Amygdala (tissue), 56 donors: ENCODE results near the gene DMWD.

ENCODE experiments used
- DNase-seq, 56 donors: peaks; one replicate each; lab custom pipeline; 2025; lab: John Stamatoyannopoulos, UW

DMWD gene, protein sequence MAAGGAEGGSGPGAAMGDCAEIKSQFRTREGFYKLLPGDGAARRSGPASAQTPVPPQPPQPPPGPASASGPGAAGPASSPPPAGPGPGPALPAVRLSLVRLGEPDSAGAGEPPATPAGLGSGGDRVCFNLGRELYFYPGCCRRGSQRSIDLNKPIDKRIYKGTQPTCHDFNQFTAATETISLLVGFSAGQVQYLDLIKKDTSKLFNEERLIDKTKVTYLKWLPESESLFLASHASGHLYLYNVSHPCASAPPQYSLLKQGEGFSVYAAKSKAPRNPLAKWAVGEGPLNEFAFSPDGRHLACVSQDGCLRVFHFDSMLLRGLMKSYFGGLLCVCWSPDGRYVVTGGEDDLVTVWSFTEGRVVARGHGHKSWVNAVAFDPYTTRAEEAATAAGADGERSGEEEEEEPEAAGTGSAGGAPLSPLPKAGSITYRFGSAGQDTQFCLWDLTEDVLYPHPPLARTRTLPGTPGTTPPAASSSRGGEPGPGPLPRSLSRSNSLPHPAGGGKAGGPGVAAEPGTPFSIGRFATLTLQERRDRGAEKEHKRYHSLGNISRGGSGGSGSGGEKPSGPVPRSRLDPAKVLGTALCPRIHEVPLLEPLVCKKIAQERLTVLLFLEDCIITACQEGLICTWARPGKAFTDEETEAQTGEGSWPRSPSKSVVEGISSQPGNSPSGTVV

DNA sequence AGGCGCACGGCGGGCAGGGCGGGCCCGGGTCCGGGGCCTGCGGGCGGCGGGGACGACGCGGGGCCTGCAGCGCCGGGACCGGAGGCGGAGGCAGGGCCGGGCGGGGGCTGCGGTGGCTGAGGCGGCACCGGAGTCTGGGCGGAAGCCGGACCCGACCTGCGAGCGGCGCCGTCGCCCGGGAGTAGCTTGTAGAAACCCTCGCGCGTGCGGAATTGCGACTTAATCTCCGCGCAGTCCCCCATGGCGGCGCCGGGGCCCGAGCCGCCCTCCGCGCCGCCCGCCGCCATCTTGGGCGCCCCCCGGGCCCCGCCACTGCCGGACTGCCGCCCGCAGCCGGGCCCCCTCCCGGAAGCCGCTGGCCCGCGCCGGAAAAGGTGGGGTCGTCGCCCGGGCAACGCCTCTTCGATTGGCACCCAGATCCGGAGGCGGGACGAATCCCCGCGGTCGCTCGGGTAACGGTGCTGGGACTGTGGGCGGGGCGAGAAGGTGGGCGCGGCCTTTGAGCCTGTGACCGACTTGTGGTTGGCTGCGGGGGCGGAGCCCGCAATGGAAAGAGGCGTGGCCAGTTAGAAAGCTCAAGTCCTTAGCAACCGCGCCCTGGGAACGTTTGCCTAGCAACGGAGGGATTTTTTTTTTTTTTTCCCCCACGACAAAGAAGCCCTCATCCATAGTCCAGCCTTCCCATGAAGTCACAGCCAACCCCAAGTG is at the start of gene DMWD:
TSS of gene DMWD (minus strand) at position 376 of the 708 bp plus-strand sequence. CDS start at position 287, 89 bp downstream.
- peak; percentile 47 to 99 (median 98) for DNase-seq

DNA sequence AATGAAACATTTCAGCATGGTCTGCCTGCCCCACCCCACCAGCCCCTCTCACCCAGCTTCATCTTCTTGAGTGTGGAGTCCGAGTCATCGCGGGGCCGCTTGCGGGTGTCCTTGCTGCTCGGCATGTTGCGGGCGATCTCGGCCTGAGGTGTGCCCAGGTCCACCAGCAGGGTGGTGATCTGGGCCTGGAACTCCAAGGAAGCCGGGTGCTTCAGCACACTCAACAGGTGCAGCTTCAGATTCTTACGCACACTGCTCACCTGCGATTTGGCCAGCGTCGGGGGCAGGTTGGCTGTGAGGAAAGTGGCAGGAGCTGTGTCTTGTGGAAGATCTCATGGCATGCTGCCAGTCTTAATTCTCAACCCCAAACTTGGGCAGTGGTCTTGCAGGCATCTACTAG is 49.6 kb upstream of the DMWD start:
- no peak for DNase-seq

DNA sequence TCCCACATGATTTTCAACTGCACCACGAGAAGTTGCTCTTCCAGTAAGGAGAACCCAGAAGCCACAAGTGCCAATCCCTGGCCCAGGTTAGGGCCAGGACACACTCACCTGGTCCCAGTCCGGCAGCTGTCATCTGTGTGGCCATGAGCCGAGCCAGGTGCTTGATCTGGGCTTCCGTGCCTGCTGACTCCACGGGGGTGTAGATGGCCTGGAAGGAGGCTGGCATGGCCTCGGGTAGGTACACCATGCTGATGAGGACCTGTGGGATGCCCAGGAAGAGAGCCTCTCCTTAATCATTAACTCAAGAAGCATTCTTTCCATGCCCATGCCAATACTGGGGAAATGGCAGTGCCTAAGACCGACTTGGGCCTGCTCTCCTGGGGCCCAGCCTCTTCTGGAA is 42.3 kb upstream of the DMWD start:
- DNase-seq, result no peak

DNA sequence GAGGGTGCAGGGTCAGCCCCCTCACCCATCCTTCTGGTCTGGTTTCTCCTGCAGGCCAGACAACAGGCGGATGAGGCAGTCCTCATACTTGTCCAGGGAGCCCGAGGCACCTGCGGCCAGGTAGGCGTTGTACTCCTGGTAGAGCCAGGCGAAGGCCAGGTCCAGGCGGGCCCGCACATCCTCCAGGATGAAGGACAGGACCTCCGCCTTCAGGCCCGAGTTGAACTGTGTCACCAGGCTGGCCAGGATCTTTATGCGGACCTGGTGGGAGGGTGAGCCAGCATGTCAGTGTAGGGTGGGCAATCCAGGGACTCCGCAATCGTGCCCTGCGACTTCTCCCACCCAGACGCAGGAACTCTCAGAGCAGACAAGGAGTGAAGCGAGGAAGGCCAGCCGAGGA is 36.3 kb upstream of the DMWD start:
- DNase-seq, result no peak

DNA sequence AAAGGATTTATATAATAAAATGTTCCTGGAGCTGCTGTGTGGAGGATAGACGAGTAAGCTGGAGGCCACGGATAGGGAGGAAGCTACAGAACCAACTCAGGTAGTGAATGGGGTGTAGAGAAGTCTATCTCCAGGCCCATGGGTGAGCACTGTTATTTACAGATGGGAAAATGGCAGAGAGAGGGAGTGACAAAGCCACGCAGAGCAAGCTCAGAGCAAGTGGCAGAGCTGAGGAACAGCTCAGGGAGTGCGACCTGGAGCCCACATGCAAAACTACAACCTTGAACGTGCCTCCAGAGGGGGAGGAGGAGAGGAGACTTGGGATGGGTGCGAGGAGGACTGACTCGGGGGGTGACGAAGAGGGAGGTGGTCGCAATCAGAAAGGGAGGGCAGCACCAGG is 35.9 kb upstream of the DMWD start:
- no peak for DNase-seq

DNA sequence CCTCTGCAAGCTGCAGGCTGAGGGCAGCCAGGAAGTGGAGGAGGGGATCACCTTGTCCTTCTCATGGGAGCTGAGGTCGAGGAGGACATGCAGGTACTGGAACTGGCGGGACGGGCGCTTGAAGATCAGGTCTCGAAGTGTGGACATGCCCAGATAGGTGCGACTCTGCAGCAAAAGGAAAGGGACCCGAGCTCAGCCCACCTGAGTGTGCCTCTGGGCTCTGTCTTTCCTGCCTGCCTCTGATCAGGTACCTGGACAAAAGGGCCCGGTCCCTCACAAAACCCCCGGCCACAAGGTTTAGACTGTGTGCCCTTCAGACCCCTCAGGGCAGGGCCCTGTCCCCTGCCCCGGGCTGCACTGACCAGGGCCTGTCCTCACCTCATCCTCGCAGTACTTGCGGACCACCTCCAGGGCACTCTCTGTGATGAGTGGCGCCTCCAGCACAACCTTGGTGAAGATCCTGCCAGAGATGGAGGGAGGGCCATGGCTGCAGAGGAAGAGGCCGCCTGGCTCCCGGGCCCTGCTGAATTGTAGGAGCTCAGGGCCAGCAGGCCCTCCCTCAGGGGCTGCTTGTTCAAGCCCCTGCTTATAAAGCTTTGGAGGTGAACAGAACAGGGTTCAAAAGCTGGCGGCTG is 34.9 kb upstream of the DMWD start:
- DNase-seq, result no peak

DNA sequence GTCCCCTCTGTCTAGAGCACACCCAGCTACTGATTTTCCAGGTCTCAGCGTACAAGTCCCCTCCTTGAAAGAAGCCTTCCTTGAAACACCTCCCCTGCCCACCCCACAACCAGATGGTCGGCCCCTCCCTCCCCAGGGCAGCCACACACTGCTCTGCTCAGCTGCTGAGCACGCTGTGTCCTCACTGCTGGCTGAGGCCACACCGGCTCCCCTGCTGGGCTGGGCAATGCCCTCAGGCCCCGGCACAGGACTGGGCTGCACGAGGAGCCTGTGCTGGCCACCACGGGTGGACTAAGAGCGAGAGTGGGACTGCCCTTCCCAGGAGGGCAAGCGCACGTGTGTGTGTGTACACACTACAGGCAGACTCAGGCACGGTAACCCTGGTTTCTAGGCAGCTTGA is 34.3 kb upstream of the DMWD start:
- DNase-seq, result no peak

DNA sequence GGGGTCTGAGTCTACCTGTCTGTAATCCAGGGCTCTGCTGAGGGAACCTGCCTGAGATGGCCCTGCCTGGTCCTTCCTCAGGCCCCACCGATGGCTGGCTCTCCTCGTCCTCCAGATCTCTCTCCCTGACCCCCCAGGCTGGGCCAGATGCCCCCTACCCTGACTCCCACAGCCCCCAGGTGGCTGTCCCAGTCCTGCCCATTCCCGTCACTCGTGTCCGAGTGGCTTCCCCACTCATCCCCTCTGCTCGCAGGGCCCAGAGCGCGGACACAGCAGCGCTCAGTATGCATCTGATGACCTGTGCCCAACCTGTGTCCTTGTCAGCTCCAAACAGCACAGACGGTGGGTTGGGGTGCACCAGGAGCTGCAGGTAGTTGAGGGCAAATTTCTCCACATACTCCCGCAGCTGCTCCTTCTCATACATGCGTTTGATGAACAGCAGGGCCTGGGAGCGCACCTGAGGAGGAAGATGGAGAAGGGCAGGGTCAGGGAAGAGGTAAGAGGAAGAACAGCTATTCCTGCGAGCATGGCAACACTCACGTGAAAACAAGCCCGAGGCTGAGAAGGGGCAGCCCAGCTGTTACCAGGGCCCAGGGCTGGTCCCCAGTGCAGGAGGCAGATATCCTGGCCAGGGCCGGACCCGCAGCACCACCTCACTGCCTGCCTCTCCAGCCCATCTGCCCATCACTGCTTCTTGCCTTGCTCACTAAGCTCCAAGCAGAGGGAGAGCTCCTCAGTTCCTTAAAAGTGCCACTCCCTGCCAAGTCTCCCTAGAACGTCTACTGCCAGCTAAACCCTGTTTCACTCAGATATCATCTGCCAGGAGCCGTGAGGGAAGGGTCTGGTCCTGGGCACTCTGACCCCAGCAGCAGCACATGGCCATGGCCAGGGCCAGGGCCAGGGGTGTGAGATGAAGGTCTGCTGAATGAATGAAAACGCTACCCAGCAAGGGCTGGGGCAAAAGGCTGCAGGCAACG is 33.6 kb upstream of the DMWD start:
- DNase-seq, result no peak

DNA sequence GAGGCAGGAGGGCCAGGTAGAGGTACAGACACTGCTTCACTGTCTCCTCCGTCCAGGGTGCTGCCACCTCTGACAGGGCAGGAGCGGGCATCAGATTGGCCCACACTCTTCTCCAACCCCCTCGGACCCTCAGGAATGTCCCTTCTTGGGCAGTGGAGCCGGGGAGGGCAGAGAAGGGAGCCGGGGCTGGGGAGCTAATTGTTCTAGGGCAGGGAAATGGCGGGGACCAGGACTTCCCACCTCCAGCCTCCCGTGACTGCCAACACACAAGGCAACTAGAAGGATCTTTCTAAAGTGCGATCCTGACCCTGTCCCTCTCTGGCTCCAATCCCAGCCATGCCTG is 32.6 kb upstream of the DMWD start:
- no peak for DNase-seq

DNA sequence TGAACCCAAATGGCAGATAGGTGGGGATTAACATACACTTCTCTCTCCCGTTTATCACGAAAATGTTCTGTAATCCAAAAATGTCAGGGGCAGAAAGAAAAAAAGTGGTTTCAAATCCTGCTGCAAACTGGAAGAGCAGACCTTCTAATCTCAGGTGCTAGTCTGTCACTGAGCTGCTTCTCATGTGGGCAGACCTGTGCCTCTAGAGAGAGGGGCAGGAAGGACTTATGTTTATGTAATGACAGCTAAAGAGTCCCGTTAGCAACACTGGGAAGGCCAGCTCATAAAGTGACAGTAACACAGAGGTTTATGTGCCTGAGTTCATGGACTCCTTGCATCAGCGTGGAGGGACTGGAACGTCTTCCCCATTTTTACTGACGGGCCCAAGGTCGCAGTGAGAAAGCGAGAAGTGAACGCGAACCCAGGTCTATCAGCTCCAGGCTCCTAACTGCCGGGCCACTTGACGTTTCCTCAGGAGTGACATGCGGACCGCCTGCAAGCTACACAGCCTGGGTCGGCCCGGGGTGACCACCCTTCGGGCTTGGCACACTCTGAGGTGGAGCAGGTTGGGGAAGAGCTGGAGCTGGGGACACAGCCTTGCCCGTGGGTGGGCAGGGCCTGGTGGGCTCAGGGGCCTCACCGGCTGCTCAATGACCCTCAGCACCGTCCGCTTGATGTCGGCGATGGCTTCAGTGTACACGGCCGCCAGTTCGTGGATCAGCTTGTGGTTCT is 32.1 kb upstream of the DMWD start:
- no peak for DNase-seq

DNA sequence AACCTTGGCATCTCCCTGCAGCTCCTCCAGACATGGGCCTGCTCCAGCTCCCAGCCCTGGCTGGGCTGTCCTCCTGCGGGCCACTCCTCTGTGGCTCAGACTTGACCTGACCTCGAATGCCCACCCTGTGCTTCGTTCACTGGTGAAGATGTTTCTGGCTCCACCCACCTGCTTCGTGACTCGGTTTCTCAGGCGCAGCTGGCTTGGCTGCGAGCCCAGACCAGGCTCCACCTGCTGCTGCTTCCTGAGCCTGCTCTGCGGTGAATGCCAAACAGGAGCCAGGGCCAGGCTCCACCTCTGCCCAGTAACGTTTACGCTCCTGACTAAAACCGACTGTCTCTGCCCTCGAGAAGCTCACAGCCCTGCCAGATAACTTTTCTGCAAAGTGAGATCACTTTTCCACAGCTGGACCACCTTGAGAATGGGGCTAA is 31.4 kb upstream of the DMWD start:
- DNase-seq, result peak in 22 of 56 donors; percentile 19 to 57 (median 34)

DNA sequence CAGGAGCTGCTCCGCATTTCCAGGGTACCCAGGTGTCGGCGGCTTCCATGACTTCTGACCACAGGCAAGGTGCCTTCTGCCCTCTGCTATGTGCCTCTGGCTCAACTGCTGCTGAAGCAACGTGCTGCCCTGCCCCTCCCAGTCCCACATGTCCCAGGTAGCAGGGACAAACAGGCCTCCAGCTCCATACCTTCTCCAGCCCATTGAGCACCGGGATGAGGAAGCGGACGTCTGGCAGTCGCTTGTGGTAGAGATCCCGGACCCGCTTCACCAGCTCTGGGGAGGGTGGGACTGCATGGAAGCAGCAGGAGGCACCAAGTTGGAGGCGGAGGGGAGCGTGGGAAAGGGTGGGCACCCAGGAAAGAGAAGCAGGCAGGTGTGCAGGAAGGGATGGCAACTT is 30.5 kb upstream of the DMWD start:
- DNase-seq, result no peak

DNA sequence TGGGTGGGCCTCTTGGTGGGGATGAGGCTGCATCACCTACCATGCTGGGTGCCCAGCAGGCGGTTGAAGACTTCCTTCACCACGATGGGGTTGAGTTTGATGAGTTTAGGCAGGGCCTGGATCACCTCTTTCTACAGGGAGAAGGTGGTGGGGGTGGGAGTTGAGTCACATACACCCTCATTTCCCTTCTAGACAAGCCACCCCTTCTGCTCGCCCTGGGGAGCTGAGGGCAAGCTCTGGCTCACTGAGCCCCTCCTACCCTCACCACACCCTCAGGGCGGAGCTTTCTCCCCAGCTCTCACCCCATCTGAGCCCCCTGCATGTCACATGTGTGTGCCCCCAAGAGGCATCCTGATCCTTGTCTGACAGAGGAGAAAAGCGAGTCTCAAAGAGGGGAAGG is 30.1 kb upstream of the DMWD start:
- no peak for DNase-seq

DNA sequence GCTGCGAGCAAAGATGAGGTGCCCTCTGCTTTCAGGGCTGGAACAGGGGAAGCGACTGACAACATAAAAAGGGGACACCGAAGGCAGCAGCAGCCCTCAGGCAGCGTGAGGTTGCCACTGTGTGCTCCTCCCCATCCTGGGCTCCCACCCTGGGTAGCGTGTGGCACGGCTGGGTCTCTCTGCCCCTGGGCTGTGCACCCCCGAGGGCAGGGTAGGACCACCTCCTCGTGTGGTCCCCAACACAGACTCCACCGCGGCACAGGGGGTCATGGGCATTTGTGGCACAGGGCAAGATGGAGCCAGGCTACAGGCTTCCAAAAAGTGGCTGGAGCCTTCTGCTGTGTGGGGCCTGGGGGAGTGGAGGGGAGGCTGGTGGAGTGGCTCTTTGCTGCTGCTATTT is 28.9 kb upstream of the DMWD start:
- DNase-seq, result no peak

DNA sequence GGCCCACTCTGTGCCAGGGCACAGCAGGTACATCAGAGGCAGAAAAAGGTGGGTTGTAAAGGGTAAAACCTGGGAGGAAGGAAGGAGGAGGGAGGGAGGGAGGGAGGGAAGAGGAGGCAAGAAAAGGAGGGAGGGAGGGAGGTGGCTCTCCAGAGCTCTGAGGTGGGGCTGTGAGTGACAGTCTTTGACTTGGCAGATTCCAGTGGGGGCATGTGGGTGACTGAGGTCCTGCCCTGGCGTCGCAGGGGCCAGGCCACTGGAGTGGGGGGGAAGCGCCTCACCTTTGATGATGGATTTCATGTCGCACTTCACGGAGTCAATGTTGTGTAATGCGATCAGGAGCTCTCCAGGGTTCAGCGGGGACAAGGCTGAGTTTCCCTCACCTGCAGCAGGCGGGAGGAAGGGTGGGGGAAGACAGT is 28.5 kb upstream of the DMWD start:
- DNase-seq, result no peak

DNA sequence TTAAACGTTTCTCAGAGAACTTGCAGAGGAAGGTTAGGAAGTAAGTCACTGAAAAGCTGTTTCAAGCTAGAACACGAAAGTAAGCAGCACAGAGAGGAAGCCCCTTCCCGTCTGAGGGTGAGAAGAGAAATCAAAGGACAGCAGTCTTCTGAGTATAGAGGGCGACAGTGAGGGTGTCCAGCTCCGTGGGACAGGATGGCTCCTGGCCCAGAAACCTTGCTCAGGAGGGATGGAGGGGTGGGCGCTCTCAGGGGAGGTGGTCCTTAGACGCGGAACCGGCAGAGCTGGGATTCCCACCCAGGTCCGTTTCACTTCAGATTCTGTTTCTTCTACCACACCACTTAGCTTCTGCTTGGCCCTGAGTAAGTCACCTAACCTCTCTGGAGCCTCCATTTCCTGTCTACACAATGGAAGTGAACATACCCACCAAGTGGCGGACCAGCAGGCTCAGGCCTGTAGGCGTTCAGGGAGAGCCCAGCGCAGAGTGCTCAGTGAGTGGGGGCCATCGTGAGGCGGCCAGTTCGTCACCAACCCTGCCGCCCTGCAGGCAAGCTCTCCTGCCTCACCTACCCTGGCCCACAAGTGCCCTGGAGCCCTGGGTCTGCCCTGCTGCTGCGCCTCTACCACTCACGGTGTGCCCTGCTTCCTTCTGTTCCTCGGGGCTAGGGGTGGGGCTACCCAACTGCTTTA is 27.9 kb upstream of the DMWD start:
- no peak for DNase-seq

DNA sequence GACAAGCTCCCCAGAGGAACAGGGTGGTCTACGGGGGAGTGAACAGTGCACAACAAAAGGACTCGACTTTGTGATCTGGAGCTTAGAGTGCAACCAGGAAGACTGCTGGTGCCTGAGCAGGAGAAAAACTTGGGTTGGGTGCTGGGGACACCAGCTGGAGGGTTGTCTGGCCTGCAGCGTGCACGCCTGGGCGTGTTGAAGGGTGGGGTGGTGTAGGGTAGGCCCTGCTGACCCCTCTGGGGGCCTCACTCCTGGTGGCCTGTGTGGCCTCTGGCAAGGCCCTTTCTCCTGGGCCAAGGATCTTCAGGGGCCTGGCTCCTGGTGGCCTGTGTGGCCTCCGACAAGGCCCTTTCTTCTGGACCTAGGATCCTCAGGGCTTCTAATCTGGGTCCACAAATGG is 27.1 kb upstream of the DMWD start:
- DNase-seq, result no peak

DNA sequence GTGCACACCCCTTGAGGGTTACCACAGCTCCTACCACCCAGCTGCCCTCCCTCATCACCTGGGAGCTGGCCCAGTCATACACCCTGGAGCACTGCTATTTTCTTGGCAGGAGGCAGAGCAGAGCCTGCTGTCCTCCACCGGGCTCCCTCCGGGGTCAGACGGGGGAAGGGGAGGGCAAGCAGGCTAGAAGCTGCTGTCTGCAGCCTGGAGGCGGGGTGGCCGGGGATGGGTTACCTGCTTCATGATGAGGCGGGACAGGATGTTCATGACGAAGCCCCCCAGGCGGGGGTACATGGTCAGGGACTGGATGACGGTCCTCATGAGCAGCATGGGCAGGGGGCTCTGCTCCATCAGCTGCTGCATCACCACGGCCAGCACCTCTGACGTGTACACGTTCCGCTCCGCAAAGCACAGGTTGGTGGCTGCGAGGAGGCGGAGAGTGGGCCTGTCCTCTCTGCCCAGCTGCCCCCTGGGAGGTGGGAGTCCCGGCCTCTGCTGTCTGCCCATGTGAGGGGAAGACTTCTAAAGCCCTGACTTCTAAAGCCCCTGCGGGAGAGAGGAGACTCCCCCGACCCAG is 25.2 kb upstream of the DMWD start:
- DNase-seq, result no peak
